ENCODE measurements around the gene ERVFRD-1.
A peak's percentile ranks its signal among the peaks of the same experiment; 100 is the strongest.

The ERVFRD-1 gene

DNA sequence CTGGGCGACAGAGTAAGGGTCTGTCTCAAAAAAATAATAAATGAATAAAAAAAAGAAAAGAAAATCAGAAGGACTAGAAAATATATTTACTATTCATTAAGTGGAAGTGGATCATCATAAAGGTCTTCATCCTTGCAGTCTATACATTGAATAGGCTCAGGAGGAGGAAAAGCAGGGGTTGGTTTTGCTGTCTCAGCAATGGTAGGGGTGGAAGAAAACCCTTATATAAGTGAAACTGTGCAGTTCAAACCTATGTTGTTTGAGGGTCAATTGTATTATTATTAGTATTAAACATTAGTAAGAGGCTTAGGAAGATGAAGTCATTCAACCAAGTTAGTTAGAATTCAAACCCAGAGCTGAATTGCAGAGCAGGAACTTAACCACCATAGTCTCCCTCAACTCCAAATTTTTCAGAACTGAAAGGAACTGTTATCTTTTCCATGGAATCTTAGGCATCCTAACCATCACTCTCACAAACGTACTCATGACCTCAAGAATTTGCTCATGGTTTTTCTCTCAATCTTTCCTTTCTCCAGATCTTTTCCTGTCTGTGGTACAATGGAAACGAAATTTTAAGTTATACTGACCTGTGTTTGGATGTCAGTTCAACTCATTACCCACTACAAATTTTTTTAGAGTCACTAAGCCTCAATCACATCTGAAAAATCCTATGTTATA is 25.6 kb downstream of the ERVFRD-1 start:
- DNase-seq = no peak

GRCh38 chr6:11083956-11084355 is 27.6 kb downstream of the ERVFRD-1 start:
- DNase-seq = no peak

DNA sequence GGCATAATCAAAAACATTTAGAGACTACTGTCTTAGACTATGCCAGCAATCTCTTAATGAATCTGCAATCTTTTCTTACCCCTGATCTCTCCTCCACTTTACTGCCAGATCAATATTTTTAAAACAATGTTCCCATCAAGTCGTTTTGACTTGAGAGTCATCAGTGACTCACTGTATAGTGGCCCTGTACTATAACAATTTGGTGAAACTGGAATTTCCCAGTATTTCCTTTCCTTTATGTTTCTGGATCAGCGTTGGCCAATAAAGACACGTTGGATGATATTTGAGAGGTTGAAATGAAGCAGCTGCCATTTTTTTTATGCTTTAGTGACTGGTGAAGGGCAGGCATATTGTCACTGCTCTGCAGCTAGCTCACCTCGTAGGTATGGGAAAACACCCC is 28.0 kb downstream of the ERVFRD-1 start:
- no peak for DNase-seq

DNA sequence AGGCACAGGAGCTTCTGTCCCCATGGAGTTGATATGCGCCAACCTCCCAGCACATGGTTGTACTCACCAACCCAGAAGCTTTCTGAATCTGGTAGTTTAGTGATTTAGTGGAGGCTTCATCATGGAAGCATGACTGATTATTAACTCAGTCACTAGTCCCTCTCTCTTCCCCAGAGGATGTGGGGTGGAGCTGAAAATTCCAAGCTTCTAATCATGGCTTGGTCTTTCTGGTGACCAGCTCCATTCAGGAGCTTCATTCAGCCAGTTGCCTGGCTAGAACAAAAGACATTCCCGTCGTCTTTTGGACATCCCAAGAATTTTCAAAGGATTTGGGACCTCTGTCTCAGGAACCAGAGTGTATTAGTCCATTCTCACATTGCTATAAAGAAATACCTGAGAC is 31.2 kb downstream of the ERVFRD-1 start:
- no peak for DNase-seq

GRCh38 chr6:11078266-11078665 is 33.3 kb downstream of the ERVFRD-1 start:
- peak; percentile 12 for DNase-seq

- DNase-seq = no peak
These were observed 35.0 kb downstream of the ERVFRD-1 start for GRCh38 chr6:11076540-11076939.

DNA sequence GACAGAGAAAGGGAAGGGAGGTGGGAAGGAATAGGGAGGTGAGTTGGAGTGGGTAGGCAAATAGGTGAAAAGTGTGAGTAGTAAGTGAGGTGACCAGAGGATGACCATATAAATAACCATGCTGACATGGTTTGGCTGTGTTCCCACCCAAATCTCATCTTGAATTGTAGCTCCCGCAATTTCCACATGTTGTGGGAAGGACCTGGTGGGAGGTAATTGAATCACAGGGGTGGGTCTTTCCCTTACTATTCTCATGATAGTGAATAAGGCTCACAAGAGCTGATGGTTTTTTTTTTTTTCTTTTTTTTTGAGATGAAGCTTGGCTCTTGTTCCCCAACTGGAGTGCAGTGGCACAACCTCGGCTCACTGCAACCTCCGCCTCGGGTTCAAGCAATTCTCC is 39.4 kb downstream of the ERVFRD-1 start:
- no peak for DNase-seq

DNA sequence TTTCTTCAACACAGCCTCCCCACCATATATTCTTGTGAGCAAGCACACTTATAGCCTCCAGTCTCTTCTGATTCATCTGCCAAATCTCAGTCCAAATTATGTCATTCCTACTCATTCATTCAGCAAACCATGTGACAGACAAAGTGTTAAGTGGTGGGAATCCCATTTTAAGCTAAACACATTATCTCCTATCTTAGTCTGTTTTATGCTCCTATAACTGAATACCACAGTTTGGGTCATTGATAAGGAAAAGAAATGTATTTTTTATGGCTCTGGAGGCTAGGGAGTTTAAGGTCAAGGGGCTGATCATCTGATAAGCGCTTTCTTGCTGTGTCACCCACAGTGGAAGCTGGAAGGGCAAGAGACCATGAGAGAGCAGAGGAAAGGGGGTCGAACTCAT is 41.8 kb downstream of the ERVFRD-1 start:
- DNase-seq = peak; percentile 15

DNA sequence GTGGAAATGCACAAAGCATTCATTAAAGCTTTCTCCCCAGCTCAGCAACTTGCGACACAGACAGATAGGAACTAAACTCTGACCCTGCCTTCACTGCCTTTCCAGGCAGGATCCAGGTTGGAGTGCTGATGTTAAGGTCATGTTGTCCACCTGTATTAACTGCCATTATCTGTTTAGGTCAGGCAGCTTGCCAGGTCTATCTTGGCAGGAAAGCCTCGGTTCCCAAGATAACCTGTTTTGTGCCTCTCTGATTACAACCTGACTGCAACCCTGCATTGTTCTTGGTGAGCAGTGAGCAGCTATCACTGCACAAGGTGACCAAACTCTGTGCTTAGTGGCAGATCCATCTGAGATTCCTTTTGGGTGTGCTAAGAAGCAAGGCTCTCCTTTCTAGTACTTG is 44.2 kb downstream of the ERVFRD-1 start:
- no peak for DNase-seq

DNA sequence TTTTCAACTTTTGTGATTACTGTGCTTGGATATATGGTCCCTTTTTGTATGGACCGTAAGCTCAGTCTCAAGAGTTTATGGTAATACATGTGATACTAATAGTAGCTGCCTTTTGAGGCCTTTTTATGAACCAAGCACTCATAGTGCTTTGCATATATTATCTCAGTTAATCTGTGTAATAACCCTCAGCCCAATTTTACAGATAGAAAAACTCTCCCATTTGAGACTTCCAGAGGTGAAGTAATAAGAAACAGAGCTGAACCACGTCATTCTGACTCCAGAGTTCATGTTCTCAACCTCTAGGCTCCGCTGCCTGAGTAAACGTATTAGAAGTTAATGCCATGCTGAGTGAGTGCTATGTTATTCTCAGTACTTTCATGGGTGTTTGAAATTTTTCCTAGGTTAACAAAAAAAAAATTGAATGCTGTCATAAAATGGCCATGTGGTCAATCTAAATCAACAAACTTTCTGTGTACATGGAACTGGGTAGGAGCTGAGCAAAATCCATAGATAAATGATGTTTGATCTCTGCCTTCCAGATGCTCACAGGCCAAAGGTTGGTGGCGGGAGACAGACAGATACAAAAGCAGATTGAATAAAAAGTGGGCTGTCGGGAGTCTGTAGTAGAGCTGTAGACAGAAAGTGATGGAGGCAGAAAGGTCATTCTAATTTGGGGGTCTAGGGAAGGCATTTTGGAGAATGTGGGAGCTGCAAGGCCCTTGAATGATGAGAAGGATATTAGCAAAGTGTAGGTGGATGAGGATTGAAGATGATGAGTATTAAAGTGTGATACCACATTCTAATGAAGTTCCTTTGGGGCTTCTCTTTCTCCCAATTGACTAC is 44.8 kb downstream of the ERVFRD-1 start:
- DNase-seq = no peak

DNA sequence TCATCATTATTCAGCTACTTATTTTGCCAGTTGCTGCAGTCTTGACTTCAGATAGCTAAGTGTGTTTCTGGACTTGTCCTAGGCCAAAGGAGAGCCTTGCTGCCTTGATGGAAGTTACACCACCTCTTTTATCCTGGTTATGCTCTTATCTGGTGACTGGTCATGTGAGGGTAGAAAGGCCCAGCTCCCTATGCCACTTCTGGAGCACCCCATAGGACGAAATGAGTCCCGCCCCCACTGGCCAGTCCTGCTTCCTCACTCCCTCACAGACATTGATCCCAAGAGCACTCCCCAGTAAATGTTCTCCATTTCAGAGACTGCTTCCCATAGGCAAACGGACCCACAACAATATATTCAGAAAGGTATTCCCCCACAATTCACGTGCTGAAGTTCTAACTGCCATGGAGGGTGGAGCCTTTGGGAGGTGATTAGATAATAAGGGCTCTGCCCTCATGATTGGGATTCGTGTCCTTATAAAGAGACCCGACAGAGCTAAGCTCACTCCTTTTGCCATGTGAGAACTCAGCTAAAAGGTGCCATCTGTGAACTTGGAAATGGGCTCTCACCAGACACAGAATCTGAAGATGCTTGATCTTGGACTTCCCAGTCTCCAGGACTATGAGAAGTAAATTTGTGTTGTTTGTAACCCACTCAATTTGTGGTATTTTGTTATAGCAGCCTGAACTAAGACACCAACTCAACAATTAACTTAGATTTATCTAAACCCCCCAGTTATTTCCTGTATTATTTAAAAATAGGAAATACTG is 45.9 kb downstream of the ERVFRD-1 start:
- peak; percentile 17 for DNase-seq

GRCh38 chr6:11064836-11065235 is 46.7 kb downstream of the ERVFRD-1 start:
- DNase-seq = no peak

- DNase-seq = no peak
These were observed 48.8 kb downstream of the ERVFRD-1 start for GRCh38 chr6:11062715-11063114.

DNA sequence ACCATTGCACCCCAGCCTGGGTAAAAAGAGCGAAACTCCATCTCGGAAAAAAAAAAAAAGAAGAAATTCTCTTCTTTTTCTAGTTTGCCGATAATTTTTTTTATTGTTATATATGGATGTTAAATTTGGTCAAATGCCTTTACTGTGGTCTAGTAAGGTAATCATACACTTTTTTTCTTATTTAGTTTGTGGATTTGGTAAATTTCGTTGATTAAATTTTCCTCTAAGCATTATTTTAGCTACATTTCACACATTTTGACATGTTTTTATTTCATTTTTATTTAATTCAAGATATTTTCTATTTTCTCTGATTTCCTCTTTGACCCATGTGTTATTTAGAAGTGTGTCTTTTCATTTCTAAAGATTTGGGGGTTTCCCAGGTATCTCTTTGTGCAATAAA is 49.4 kb downstream of the ERVFRD-1 start:
- no peak for DNase-seq

GRCh38 chr6:11058406-11058805 is 53.1 kb downstream of the ERVFRD-1 start:
- DNase-seq = no peak

- no peak for DNase-seq
These were observed 54.7 kb downstream of the ERVFRD-1 start for GRCh38 chr6:11056871-11057270.

DNA sequence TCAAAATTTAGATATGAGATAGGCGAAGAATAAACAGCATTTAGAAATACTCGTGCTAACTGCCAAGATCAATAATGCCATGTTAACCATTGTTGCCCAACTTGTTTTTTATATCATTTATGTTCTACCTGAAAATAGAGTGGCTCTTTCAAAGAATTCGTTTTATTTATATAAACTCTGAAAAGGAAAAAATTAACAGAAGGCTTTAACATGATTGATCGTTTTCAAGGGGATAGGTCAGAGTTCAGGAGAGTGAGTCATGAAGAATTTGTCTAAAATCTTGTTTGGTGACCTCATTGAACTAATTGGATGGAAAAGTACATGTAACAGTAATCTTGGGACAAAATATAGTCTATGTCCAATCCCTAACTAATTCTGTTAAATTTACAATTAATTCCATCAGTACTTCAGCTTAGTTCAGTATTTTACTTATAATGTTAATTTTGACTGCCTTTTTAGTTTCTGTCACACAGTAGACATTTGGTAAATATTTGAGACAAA is 56.3 kb downstream of the ERVFRD-1 start:
- DNase-seq = no peak

- DNase-seq = no peak
These were observed 56.8 kb downstream of the ERVFRD-1 start for GRCh38 chr6:11054722-11055121.

- no peak for DNase-seq
These were observed 58.2 kb downstream of the ERVFRD-1 start for GRCh38 chr6:11053307-11053706.

Data from hematopoietic multipotent progenitor cell treated with erythropoietin and hydrocortisone succinate and interleukin-3 and kit ligand, for 8 days (in vitro differentiated cells).